GM18508 (cell line): Measurements from ENCODE around the gene ESPL1.

ENCODE experiments used
- ATAC-seq: cut with Tn5 transposase; IDR thresholded peaks from one replicate; pipeline ENCODE4 v1.9.1; 2021; ENCODE audit warnings: moderate number of reproducible peaks; ENCODE audit not compliant: insufficient read depth, unreplicated experiment

ESPL1 gene

GRCh38 chr12:53255996-53256395, 12.1 kb upstream of the ESPL1 start:
- ATAC-seq, result no peak

- no peak for ATAC-seq
These were observed 9.3 kb upstream of the ESPL1 start for GRCh38 chr12:53258541-53259539.

GRCh38 chr12:53259891-53260290, 8.2 kb upstream of the ESPL1 start:
- ATAC-seq, result no peak

GRCh38 chr12:53265783-53266182, 2.3 kb upstream of the ESPL1 start:
- no peak for ATAC-seq

GRCh38 chr12:53267306-53267998, 647 bp upstream of the ESPL1 start:
- ATAC-seq, result no peak

- no peak for ATAC-seq
These were observed 797 bp downstream of the ESPL1 start for GRCh38 chr12:53268630-53269562.

GRCh38 chr12:53274445-53274844, 6.3 kb downstream of the ESPL1 start:
- ATAC-seq, result no peak

- ATAC-seq, result no peak
These were observed 8.4 kb downstream of the ESPL1 start for GRCh38 chr12:53276511-53276910.

GRCh38 chr12:53277981-53278380, 9.9 kb downstream of the ESPL1 start:
- no peak for ATAC-seq

- ATAC-seq, result no peak
These were observed 11.3 kb downstream of the ESPL1 start for GRCh38 chr12:53279283-53279869.

- no peak for ATAC-seq
These were observed 11.9 kb downstream of the ESPL1 start for GRCh38 chr12:53279888-53280498.

GRCh38 chr12:53286448-53286847, 18.3 kb downstream of the ESPL1 start:
- no peak for ATAC-seq

GRCh38 chr12:53287741-53288216, 19.7 kb downstream of the ESPL1 start:
- no peak for ATAC-seq

- no peak for ATAC-seq
These were observed 20.2 kb downstream of the ESPL1 start for GRCh38 chr12:53288322-53288721.

GRCh38 chr12:53289891-53290290, 21.8 kb downstream of the ESPL1 start:
- no peak for ATAC-seq

- no peak for ATAC-seq
These were observed 22.6 kb downstream of the ESPL1 start for GRCh38 chr12:53290661-53291060.

GRCh38 chr12:53292426-53292825, 24.3 kb downstream of the ESPL1 start:
- no peak for ATAC-seq

GRCh38 chr12:53295070-53295890, 27.2 kb downstream of the ESPL1 start, which contains the start of gene PFDN5:
Gene PFDN5, plus strand, starts transcription at chr12:53295542. Its CDS starts 26 bp downstream, at chr12:53295568.
- ATAC-seq, result no peak

GRCh38 chr12:53295891-53296219, 27.8 kb downstream of the ESPL1 start:
- ATAC-seq, result no peak
